GM13976 (cell line): Measurements from ENCODE around the gene FILIP1.

Experiments
- DNase-seq: peaks from one replicate; pipeline ENCODE4 v3.0.0; 2012; ENCODE audit warnings: low spot score
- CTCF ChIP-seq: IDR thresholded peaks from 2 replicates; pipeline ENCODE4 v1.5.1; 2012; ENCODE audit warnings: borderline replicate concordance, mild to moderate bottlenecking; ENCODE audit not compliant: insufficient read depth; ENCODE audit errors: extremely low read depth, missing control alignments, control extremely low read depth
- in situ Hi-C: fragments of 300-500 bp; cut with MboI; formaldehyde crosslinking; loops from one replicate; pipeline ENCODE4 v1.12.0; 2022; ENCODE audit warnings: low sequenced_read_pairs, mixed read lengths, inconsistent platforms; ENCODE audit not compliant: unreplicated experiment

FILIP1 gene

GRCh38 chr6:75266716-75267291 is 226.8 kb downstream of the FILIP1 start:
- in situ Hi-C loops = no loop called here
- peak; percentile 42 for DNase-seq

GRCh38 chr6:75263401-75263750 is 230.2 kb downstream of the FILIP1 start:
- no peak for DNase-seq
- in situ Hi-C loops = no loop called here
- TF ChIP-seq CTCF = no peak

More at GRCh38 chr6:75266716-75267291, 226.8 kb downstream of the FILIP1 start:
- TF ChIP-seq CTCF = peak; percentile 63

GRCh38 chr6:75262716-75263400 is 230.7 kb downstream of the FILIP1 start:
- in situ Hi-C loops = no loop called here
- no peak for TF ChIP-seq CTCF
- DNase-seq = no peak

- DNase-seq = no peak
- no peak for TF ChIP-seq CTCF
- in situ Hi-C loops = no loop called here
Observed at GRCh38 chr6:75261299-75261698, 232.3 kb downstream of the FILIP1 start.

- DNase-seq = no peak
- in situ Hi-C loops = no loop called here
- TF ChIP-seq CTCF = no peak
Observed at GRCh38 chr6:75257343-75258087, 236.1 kb downstream of the FILIP1 start.

- no peak for TF ChIP-seq CTCF
- DNase-seq = no peak
- in situ Hi-C loops = no loop called here
Observed at GRCh38 chr6:75250552-75250951, 243.0 kb downstream of the FILIP1 start.
